ENCODE measurements around the gene TEDDM1. TPM values are rescaled to one million over a fixed set of nuclear protein-coding genes. Genes with fewer than 3 reads are reported as not detected.

TEDDM1 gene
- total and polyA plus RNA-seq, 2 of the 13 experiments (the other 11 are each of a cell fraction or from before 2014, with no cell fraction given): not detected

DNA sequence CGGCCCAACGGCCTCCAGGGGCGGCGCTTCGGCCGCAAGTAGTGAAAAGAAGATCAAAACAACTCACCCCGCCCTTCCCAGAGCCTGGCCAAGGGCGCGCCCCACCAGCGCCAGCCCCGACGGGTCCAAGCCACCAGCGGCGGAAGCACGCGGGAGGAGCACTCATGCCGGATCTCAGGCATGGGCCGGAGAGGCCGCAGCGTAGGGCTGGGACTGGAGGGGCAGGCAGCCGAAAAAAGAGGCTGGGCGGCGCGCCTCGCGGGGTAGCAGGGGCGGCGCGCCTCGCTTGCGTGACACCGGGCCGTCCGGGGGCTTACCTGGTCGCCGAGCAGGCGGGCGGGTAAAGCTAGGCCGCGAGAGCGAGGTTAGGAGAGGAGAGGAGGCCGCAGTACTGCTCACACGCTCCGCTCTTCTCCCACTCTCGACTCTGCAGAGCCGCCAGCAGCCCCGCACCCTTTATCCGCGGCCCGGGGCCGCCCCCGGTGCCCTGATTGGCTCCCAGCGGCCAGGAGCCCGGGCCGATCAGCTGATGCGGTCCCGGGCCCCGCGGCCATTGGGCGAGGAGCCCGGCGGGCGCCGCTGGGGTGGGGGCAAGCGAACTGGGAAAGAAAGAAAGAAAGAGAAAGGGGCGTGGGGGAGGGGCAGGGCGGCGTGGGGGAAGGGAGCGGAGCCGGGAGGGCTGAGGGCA is 9.0 kb downstream of the TEDDM1 start, which contains the start of gene GLUL (continued):
- TF ChIP-seq PRDM10 (CRISPR knock-in tag; IDR thresholded peaks at IDR 0.05; ENCODE audit: low read depth) (no peak), GPN1 (CRISPR knock-in tag; IDR thresholded peaks at IDR 0.05; ENCODE audit: borderline replicate concordance) (0 out of 2 replicates have a peak, but pooled peaks have one; percentile 56), ZNF124 (CRISPR knock-in tag; IDR thresholded peaks at IDR 0.05) (peak; percentile 86; the same call in 1 of the 2 replicates), ZNF646 (CRISPR knock-in tag; IDR thresholded peaks at IDR 0.05) (no peak), ZNF605 (CRISPR knock-in tag; IDR thresholded peaks at IDR 0.05) (peak; percentile 84; the same call in 1 of the 2 replicates), ZNF121 (CRISPR knock-in tag; IDR thresholded peaks at IDR 0.05) (peak; percentile 16; the same call in 1 of the 2 replicates), SRF (IDR thresholded peaks at IDR 0.05; ENCODE audit: low read depth, low read length) (no peak), U2AF1 (optimal IDR thresholded peaks at IDR 0.05; ENCODE audit: low read depth, low read length) (peak; percentile 60), ZNF274 (CRISPR knock-in tag; IDR thresholded peaks at IDR 0.05) (peak; percentile 94; the same call in 1 of the 2 replicates), BCLAF1 (IDR thresholded peaks at IDR 0.05) (no peak), GFI1 (CRISPR knock-in tag; IDR thresholded peaks at IDR 0.05; ENCODE audit: borderline replicate concordance) (no peak; the same call in 1 of the 2 replicates), ZNF660 (CRISPR knock-in tag; IDR thresholded peaks at IDR 0.05; ENCODE audit: borderline replicate concordance, low read depth) (0 out of 2 replicates have a peak, but pooled peaks have one; percentile 62)
- TF ChIP-seq, protein P1, sequence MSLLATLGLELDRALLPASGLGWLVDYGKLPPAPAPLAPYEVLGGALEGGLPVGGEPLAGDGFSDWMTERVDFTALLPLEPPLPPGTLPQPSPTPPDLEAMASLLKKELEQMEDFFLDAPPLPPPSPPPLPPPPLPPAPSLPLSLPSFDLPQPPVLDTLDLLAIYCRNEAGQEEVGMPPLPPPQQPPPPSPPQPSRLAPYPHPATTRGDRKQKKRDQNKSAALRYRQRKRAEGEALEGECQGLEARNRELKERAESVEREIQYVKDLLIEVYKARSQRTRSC (CRISPR knock-in tag; IDR thresholded peaks at IDR 0.05; ENCODE audit: low read depth): no peak
